NK-92 (cell line): ENCODE measurements around the gene GRK2.
"Not testable (repeated sequence)": the region's sequence is repeated elsewhere in the genome, so short reads cannot be mapped to it uniquely, and the experiment has no call there.

Experiments
- DNase-seq: peaks from one replicate; lab custom pipeline; 2025; ENCODE audit not compliant: unreplicated experiment; lab: John Stamatoyannopoulos, UW

The GRK2 gene

DNA sequence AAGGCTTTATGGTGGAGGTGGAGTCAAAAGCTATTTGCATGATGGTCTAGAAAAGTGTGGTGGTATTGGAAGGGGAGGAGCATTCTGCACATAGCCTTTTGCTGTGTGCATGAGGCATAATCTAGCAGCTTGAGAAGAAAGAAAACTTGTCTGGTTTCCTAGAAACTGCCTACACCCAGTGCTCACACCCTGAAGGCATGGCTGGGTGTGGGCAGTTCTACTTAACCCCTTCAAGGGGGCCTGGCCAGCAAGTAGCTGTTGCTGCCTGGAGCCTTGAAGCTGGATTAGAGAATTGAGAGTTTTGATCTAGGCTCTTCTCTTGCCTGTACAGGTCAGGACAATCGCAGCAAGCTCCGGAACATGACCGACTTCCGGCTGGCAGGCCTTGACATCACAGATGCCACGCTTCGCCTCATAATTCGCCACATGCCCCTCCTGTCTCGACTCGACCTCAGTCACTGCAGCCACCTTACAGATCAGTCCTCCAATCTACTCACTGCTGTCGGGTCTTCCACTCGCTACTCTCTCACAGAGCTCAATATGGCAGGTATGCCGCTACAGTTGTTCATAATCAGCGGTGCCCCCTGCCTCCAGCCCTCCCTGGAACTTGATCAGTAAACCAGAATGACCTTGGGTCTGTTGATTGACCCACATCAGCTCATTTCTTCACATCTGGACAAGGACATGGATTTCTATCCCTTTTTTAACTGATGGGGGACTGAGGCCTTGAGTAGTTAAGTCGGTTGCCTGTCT, 12.2 kb upstream of the GRK2 start:
- DNase-seq, result no peak

DNA sequence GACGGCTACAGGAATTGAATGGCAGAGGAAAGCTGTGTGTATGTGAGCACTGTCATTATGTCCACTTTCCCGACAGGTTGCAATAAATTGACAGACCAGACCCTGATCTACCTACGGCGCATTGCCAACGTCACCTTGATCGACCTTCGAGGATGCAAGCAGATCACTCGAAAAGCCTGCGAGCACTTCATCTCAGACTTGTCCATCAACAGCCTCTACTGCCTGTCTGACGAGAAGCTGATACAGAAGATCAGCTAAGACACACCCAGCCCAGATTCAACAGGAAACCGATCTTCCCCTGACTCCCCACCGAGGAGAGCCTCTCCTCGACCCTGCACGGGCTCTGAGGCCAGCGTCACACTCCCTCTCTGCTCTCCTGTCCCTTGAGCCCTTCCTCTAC, 11.5 kb upstream of the GRK2 start:
- no peak for DNase-seq

DNA sequence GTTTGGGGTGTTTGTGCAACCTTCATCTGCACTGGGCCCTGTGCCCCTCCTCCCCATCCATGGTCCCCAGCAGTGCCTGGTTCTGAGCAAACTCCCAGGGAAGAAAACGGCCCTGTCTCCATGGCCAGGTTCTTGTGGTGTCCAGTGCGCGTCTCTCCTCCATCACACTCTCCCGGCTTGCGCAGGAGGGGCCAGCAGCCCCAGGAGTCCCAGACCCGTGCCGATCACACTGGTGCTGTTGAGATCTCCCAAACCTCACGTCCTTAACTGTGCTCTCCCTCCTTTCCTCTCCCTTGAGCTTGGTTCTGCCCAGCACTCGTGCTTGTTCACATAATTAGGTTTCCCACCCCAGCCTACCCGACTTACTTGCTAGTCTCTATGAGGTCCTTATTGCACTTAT, 10.9 kb upstream of the GRK2 start:
- DNase-seq, result no peak

DNA sequence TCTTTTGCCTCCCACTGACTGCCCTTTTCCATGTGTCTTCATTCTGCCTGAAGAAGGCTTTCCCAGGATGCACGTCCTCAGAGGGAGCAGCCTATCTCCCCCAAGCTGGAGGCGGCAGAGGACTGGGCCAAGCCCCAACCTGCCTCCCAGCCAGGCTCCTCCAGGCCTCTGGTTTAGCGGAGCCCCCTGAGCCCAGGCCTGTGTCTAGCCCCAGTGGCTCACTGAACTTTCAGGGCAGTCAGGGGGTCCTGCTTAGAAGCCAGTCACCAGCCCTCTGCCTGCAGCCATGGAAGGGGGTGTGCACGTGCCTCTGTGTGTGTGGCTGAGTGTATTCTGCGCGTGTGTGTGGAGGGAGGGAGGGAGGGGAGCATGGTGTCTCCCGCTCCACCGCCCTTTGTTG, 10.4 kb upstream of the GRK2 start:
- DNase-seq, result no peak

DNA sequence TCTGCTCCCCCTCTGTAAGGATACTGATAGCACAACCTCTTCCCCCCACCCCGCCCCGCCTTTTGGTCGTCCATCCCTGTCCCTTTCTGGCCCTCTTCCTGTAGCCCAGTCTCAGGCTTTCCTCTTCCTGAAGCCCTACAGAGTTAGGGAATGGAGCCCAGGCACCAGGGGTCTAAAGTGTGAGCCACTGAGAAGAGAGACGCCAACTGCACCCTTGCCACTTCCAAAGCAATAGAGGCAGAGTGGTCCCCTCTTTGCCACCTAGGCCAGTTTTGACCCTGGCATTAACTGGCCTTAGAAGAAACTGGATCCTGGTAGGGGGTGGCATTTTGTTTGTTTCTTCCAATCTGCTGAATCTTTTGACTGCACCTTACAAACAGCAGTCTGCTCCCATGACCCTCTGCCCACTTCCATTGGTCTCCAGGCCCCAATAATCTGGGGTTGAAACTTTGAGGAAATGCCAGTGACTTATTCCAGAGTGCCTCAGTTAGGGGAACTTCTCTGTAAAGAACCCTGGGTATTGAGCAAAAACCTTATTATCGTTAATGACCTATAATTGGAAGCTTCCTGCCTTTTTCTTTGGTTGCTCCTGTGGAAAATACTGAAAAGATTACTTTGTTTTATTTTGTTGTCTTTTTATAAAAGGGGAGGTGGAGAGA, 9.7 kb upstream of the GRK2 start:
- DNase-seq, result no peak

DNA sequence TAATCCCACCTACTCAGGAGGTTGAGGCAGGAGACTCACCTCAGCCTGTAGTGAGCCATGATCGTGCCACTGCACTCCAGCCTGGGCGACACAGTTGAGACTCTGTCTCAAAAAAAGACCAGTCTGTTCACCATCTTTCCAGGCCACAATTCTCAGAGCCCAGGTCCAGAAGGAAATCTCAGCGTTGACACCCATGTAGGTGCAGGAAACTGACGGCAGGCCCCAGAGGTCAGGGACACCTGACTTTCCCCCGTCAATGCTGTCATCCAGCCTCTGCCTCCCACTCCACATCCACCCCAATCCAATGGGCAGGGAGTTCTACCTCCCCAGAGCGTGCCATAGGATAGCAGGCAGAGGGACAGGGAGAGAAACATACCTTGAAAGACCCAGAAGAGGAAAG, 5.9 kb upstream of the GRK2 start:
- DNase-seq, result no peak

DNA sequence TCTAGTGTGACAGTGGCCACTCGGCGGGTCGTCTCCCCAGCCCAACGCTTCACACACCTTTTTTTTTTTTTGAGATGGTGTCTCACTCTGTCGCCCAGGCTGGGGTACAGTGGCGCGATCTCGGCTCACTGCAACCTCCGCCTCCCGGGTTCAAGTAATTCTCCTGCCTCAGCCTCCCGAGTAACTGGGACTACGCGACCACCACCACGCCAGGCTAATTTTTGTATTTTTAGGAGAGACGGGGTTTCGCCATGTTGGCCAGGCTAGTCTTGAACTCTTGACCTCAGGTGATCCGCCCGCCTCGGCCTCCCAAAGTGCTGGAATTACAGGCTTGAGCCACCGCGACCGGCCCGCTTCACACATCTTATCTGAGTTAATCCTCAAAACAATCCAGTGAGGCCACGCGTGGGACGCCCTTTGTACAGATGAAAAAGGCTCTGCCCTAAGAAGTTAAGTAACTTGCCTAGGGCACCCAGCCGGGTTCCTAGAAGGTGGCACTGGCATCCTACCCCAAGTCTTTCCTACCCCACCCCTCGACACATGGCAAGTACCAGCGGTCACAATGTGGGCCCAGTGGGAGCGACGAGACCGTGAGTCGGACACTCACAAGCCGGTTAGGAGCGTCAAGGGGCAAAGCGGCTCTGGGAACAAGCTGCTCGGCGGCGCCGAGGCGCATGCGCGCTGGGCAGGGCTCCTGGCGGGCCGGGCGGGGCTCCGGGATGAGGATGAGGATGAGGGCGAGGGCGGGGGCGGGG, 5.2 kb upstream of the GRK2 start:
- not testable (repeated sequence) for DNase-seq

DNA sequence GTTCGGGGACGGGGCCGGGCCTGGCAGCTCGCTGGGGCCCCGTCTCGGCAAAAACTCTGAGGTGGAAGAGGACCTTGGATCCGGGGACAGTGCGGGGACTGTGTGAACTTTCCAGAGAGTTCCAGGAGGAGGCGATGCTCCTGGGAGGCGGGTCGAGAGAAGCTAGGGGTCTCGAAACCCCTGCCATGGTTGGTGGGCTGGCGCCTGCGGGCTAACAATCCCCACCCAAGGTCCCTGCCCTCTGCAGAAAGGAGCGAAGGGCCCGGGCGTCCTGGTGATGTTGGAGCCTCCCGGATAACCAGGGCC, 4.7 kb upstream of the GRK2 start:
- DNase-seq, result no peak

DNA sequence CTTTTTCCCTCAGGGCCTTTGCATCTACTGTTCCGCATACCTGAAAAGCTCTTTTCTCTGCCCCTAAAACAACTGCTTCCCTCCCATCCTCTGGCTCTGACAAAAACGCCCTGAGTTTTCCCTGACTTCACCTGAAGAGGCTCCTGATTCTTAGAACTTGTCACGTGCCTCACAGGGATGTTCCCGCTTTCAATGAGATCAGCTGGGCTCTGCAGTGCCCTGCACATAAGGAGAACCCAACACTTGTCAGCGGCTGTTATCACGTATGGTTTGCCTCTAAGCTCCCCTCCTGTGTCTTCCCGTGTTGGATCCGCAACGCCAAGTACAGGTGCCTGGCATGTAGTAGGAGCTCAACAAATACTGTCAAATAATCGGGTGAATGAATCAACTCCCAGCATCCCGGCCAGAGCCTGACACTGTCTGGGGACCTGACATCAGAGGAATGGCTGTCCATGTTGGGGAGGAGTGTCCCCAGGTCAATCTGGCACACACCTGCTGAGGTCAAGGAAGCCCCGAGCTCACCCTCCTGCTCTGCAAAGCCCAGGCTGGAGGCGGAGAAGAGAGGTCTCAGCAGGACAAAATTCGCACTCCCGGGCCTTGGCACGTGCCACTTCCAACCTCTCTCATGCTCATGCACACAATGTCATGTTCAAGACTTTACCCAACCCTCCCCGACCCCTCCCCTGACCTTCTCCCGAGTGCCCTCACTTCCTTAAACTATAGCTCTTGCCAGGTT, 4.2 kb upstream of the GRK2 start:
- DNase-seq, result no peak

DNA sequence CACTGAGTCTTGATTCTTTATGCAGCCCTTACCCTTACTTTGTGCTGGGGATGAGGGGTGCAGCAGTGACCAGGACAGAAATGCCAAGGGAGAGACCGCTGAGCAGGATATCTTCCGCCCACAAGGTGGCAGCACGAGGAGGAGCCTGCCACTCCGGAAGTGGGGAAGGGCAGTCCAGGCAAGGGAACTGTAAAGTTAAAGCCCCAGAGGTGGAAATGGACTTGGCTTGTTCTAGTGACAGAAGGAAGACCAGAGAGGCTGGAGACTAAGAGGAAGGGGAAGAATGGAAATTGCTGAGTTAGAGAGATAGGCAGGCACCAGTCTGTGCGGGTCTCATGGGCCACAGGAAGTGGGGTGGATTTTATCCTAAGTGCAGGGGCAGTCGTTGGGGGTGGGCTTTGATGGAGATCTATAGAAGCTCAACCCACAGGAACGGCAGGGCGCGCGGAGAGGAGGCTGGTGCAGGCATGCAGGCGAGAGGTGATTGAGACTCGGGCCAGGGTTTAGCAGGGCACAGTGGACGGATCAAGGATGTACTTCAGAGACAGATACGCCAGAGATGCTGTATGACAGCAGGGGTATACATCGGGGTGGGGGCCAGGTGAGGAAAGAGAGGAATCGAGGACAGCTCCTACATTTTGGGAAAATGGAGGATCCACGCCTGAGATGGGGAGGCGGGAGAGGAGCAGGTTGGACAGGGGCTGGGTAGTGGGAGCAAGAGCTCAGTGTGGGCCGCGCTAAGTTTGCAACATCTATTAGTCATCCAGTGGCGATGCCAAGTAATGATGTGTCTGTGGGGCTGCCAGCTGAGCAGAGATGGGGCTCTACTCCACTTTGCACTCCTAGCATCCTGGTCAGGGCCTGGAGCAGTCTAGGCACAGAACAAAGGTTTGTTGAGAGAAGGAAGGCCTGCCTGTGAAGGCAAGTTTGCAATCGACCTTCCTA, 3.3 kb upstream of the GRK2 start:
- DNase-seq, result no peak

DNA sequence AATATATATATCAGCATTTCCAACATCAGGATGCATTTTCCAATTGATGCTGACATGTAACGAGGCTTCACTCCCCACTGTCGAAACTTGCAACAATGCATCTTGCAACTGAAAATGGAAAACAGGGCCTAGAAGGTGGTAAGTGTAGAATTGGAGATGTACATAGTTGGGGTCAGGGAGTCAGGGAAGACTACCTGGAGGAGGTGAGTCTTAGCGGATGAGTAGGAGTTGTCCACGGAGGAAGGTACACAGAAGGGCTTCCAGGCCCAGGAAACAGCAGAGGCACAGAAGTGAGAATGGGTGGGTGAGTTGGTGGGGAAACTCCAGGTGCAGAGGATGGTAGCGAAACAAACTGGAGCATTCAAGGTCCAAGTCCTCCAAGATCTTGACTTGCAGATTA, 2.0 kb upstream of the GRK2 start:
- DNase-seq, result no peak

DNA sequence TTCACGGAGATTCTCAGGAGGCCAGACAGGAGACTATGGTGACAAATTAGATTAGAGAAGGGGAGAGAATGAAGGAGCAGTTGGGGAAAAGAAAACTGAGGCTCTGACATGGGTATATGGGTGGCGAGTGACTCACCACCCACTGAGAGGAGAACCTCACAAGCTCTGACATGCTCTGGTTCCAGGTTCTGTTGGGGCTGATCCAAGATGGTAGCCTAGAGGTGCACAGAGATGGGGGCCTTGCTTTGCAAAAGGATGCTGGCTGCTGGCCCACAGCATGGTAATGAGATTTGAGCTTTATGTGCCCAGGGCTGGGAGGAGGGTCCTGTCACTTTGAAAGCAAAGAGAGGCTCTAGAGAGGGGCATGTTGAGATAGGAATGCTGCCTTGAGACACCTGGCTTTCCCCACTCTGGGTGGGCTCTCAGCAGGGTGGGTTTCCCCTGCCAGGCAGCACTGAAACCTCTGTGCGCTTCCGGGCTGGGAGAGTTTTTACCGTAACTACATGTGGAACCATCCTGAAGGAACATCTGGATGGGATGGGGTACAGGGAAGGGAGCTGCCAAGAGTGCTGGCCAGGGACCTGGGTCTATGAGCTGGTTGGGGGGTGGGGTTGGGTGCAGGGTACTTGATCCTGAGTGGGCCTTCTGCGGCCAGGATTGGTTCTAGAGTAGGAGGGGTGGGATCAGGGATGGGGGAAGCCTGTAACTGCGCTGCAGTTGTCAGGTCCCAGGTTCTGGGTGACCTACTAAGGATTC, 1.2 kb upstream of the GRK2 start:
- no peak for DNase-seq

DNA sequence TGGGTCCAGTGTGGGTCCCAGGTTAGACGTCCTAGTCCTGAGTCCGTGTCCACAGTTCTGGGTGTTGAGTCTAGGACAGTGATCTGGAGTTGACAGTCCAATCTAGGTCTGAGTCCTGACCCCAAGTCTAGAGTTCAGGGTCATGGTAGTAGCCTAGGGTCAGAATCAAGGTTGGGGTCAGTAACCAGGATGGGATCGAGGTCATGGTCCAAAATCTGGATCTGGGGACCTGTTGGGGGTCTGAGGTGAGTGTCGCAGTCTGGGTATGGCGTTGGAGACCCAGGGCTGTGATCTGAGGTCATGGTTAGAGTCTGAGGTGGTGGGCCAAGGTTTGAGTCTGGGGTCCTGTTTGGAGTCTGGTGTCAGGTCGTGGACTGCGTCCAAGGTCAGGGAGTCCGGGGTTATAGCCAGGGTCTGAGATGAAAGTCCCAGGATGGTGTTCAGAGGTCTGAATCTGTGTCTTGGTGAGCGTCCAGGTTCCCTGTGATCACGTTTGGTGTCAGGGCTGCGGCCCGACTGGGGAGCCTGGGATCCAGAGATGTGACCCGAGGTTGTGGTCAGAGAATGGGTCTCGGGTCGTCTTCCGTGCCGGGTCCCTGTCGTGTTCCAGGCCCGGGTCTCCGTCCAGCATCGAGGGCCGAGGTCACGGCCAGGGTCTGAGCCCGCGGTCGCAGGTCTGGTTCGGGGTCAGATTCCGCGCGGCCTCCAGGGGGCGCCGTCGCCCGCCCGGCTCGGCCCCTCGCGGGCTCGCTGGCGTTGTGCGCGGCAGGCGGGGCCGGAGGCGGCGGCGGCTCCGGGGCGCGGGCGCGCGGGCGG, 432 bp upstream of the GRK2 start:
- DNase-seq, result no peak

DNA sequence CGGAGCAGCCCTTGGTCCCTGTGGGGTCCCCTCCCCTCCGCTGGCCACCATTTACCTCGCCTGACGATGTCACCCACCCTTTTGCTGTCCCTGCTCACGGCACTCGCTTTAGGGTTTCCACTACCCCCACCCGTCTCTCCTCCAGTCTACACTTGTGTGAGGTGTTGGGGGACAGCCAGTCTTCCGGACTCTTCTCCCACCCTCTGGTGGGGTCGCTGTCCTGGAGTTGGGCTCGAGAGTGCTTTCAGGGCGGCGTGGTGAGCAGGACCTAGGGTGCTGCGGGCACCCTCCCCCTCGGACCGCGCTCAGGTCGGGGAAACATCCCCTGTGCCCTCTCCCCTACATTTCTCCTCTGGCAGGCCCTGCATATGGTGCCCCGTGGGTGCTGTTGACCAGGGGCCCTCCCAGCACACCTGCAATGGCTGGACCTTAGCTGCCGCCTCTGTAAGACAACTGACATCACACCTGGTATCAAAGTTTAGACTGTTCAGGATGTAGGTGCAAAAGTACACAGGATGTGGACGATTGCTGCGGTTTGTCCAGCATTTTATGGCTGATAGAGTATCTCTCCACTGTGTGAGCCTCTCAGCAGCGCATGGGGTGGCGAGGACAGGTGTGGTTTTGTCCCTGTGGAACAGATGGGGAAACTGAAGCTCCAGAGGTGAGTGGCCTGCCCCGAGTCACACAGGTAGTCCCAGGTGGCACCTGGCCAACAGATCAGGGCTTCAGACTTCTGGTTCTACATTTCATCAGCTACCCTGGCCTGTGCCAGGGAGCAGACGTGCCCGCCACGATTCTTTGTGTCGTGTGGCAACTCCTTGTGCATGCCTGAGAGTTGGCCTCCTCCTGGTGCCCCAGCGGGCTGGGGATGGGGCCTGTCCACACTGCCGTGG, 1.2 kb downstream of the GRK2 start:
- no peak for DNase-seq

DNA sequence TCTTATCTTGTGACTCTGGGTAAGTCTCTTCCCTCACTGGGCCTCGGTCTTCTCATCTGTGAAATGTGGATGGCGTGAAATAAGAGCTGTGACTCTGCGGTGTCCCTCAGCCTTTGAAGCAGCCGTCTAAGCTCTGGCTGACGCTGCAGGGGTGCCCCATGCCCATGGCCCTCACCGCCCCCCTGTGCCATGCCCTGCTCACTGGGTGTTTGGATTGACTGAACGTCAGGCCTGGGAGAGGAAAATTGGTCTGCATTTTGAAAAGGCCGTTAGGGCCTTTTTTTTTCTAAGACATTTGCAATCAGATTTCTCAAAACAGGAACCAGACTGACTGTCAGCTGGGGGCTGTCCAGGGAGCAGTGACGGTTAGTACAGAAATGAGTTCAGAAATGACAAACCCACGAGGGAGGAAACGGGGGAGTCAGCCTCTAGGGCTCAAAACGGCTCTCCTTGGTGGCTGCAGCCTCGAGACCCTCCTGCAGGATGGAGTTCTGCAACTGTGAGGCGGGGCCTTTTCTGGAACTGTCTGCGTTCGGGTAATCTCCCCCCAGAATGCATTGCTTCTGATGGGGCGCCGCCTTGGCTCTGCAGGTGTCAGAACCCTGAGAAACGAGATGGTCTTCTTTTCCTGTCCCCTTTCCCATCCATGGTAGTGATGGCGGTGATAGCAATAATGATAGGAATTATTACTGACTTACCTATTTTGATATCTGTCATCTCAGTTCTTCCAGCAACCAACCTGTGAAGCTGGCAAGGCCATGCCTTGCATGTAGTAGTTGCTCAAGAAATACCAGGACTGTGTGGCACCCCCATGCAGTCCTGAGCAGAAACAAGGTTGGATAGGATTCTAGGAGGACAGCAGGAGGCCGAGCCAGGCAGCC, 2.0 kb downstream of the GRK2 start:
- DNase-seq, result no peak

DNA sequence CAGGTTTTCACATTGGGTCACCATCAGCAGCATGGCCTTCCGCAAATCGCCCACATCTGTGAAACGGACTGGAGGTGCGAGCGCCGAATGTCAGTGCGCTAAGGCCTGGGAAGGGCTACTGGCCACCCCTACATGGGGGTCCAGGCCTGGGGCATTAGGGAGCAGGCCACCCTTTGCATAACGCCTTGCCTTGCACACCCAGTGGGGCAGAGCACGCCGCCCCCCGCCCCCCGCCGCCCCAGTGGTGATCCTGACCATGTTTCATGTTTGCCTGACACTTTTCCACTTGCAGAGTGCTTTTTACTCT, 2.6 kb downstream of the GRK2 start:
- DNase-seq, result no peak
